Activated naive CD4-positive, alpha-beta T cell treated with anti-CD3 and anti-CD28 coated beads for 36 hours (primary cell): ENCODE data around the gene SPTBN4. TPM values are rescaled to one million over a fixed set of nuclear protein-coding genes. Genes with fewer than 3 reads are reported as not detected.

Experiments used
- CTCF ChIA-PET: fragments of 350-600 bp; sonication (Branson Sonifier 250); formaldehyde crosslinking; loops from one replicate; lab custom pipeline; 2021; ENCODE audit warnings: antibody characterized with exemption; lab: Charles Lee
- DNase-seq: peaks from one replicate; pipeline ENCODE4 v3.0.0-alpha.2; 2020
- H3K27ac Mint-ChIP-seq: one replicate; pipeline ENCODE4 v1.8.0; 2021; ENCODE audit warnings: mild to moderate bottlenecking, mixed read lengths
- H3K27me3 Mint-ChIP-seq: one replicate; pipeline ENCODE4 v1.8.0; 2021; ENCODE audit warnings: low read depth, mixed read lengths
- H3K36me3 Mint-ChIP-seq: one replicate; pipeline ENCODE4 v1.8.0; 2021; ENCODE audit warnings: low read depth, mixed read lengths
- H3K4me1 Mint-ChIP-seq: one replicate; pipeline ENCODE4 v1.8.0; 2021; ENCODE audit warnings: low read depth, mixed read lengths
- H3K4me3 Mint-ChIP-seq: one replicate; pipeline ENCODE4 v1.8.0; 2021; ENCODE audit warnings: mild to moderate bottlenecking, moderate library complexity, mixed read lengths
- H3K9me3 Mint-ChIP-seq: one replicate; pipeline ENCODE4 v1.8.0; 2021; ENCODE audit warnings: mixed read lengths
- intact Hi-C: fragments of 100-400 bp; cut with micrococcal nuclease; formaldehyde crosslinking; loops from one replicate; pipeline ENCODE4 v1.15.1; 2023
- total RNA-seq, 2 experiments: library from RNA; stranded (reverse); gene quantifications; one replicate each; pipeline ENCODE4 v1.2.3, GENCODE V29; 2021

Gene SPTBN4
- total RNA-seq, 2 experiments from 2014 or later: 0.91 to 1.1 TPM

DNA sequence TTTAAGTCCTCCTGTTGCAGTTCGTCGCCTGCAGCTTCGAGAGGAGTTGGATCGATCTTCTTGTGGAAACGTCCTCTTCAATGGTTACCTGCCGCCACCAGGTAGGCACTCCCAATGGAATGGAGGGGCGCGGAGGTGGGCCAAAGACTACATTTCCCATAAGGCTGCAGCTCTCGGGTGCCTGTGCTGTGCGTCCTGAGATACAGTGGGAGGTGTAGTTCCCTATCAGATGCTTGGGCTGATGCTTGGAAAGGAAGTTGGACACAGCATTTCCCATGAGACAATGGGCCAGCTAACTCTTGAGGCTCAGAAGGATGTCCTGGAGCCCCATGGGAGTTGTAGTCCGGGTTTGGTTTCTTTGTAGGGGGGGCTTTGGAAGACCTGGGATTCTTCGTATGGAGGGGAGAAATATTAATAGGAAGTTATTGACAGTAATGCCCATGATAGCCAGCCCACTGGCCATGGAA is 111.7 kb downstream of the SPTBN4 start:
- intact Hi-C loops: no loop called here
- Mint-ChIP-seq H3K4me3 (peak overlapping the region; percentile 87), H3K27me3 (no peaks in the 10 kb centered on the region), H3K36me3 (peaks cover 20% of the 10 kb centered on the region), H3K9me3 (no peaks in the 10 kb centered on the region), H3K4me1 (peaks cover 16% of the 10 kb centered on the region), H3K27ac (no peak overlapping the region)
- CTCF ChIA-PET: interaction anchor here (1.2 kb wide), 2 partner anchors 20 to 25 kb away, joined by 3 to 6 read pairs; no protein-coding TSS in a partner anchor
- peak; percentile 23 for DNase-seq

GRCh38 chr19:40580619-40581018 is 113.8 kb downstream of the SPTBN4 start:
- intact Hi-C loops: no loop called here
- Mint-ChIP-seq H3K36me3 (peaks cover 23% of the 10 kb centered on the region), H3K27ac (no peak overlapping the region), H3K4me1 (peaks cover 16% of the 10 kb centered on the region), H3K9me3 (no peaks in the 10 kb centered on the region), H3K27me3 (no peaks in the 10 kb centered on the region), H3K4me3 (no peak overlapping the region)
- no peak for DNase-seq
- CTCF ChIA-PET: interaction anchor here (0.9 kb wide), 1 partner anchor 116 kb away, joined by 3 read pairs; no protein-coding TSS in a partner anchor

DNA sequence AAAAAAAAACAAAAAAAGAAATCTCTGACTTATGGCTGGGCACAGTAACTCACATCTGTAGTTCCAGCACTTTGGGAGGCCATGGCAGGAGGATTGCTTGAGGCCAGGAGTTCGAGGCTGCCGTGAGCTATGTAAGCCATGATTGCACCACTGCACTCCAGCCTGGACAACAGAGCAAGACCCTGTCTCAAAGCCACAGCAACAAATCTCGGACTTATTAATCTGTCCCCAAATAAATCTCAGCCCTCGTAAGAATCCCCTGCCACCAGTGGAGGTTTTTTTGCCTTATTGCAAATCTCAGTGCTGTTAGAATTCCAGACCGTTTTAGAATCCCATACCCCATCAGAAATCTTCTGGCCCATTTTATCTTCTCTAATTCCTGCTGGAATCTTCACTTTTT is 114.7 kb downstream of the SPTBN4 start:
- H3K27ac Mint-ChIP-seq: no peak overlapping the region
- no peaks in the 10 kb centered on the region for H3K9me3 Mint-ChIP-seq
- H3K36me3 Mint-ChIP-seq: peaks cover 29% of the 10 kb centered on the region
- H3K4me1 Mint-ChIP-seq: peaks cover 21% of the 10 kb centered on the region
- DNase-seq: no peak
- intact Hi-C loops: no loop called here
- no peaks in the 10 kb centered on the region for H3K27me3 Mint-ChIP-seq
- CTCF ChIA-PET: interaction anchor here (0.9 kb wide), 1 partner anchor 117 kb away, joined by 3 read pairs; no protein-coding TSS in a partner anchor
- H3K4me3 Mint-ChIP-seq: no peak overlapping the region

GRCh38 chr19:40582467-40582866 is 115.7 kb downstream of the SPTBN4 start:
- intact Hi-C loops: no loop called here
- Mint-ChIP-seq H3K9me3 (no peaks in the 10 kb centered on the region), H3K27ac (no peak overlapping the region), H3K4me1 (peaks cover 18% of the 10 kb centered on the region), H3K4me3 (no peak overlapping the region), H3K27me3 (no peaks in the 10 kb centered on the region), H3K36me3 (peaks cover 31% of the 10 kb centered on the region)
- no peak for DNase-seq
- CTCF ChIA-PET: no interaction called here

DNA sequence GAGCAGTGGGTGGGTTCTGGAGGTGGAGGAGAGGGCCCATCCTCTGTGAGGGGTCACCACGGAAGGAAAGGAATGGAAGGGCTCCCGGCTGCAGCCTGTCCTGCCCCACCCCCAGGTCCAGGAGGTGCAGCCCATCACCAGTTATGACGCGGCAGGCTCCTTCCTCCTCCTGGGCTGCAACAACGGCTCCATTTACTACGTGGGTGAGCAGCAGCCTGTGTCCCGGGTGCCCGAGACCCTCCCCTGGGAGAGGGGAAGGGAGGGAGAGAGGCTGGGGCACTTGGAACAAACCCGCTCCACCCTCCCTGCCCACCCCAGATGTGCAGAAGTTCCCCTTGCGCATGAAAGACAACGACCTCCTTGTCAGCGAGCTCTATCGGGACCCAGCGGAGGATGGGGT is 116.5 kb downstream of the SPTBN4 start:
- Mint-ChIP-seq H3K27ac (no peak overlapping the region), H3K4me3 (no peak overlapping the region), H3K36me3 (peaks cover 30% of the 10 kb centered on the region), H3K4me1 (peaks cover 10% of the 10 kb centered on the region), H3K27me3 (no peaks in the 10 kb centered on the region), H3K9me3 (no peaks in the 10 kb centered on the region)
- DNase-seq: no peak
- intact Hi-C loops: no loop called here
- CTCF ChIA-PET: interaction anchor here (1.3 kb wide), 1 partner anchor 19 kb away, joined by 3 read pairs; no protein-coding TSS in a partner anchor

DNA sequence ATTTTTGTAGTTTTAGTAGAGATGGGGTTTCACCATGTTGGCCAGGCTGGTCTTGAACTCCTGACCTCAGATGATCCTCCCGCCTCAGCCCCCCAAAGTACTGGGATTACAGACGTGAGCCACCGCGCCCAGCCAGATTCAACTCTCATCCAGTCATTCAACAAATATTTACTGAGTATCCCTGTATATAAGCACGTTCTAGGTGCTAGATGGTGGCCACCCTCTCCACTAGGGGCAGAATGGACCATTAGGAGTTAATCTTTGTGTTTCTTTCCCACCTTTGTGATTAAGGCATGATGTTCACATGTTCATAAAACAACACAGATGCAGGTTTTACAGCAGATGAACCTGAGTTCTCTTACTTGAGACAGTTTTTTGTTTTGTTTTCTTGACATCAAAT is 117.2 kb downstream of the SPTBN4 start:
- no peak for DNase-seq
- Mint-ChIP-seq H3K27ac (no peak overlapping the region), H3K9me3 (no peaks in the 10 kb centered on the region), H3K4me1 (peaks cover 6% of the 10 kb centered on the region), H3K27me3 (no peaks in the 10 kb centered on the region), H3K36me3 (peaks cover 27% of the 10 kb centered on the region), H3K4me3 (no peak overlapping the region)
- CTCF ChIA-PET: interaction anchor here (1.3 kb wide), 1 partner anchor 19 kb away, joined by 3 read pairs; no protein-coding TSS in a partner anchor
- intact Hi-C loops: no loop called here

DNA sequence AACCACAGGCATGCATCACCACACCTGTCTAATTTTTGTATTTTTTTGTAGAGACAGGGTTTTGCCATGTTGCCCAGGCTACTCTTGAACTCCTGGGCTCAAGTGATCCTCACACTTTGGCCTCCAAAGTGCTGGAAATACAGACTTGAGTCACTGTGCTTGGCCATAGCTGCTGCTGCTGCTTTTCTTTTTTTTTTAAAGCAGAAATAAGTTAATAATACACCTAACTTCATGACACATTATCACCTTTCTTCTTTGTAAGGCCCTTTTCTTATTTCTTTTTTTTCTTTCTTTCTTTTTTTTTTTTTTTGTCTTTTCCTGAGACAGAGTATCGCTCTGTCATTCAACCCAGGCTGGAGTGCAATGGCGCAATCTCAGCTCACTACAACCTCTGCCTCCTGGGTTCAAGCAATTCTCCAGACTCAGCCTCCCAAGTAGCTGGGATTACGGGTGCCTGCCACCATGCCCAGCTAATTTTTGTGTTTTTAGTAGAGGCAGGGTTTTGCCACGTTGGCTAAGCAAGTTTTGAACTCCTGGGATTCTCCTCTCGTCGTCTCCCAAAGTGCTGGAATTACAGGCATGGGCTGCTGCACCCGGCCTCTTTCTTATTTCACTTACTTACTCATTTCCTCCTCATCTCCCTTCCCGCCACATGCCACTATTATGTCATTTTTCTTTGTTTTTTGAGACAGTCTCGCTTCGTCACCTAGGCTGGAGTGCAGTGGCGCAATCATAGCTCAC is 118.6 kb downstream of the SPTBN4 start:
- Mint-ChIP-seq H3K4me1 (peaks cover 6% of the 10 kb centered on the region), H3K27ac (no peak overlapping the region), H3K4me3 (no peak overlapping the region), H3K9me3 (no peaks in the 10 kb centered on the region), H3K36me3 (peaks cover 27% of the 10 kb centered on the region), H3K27me3 (no peaks in the 10 kb centered on the region)
- CTCF ChIA-PET: interaction anchor here (0.6 to 0.9 kb wide), 2 partner anchors 49 to 88 kb away, joined by 3 read pairs; no protein-coding TSS in a partner anchor
- DNase-seq: no peak
- intact Hi-C loops: no loop called here

DNA sequence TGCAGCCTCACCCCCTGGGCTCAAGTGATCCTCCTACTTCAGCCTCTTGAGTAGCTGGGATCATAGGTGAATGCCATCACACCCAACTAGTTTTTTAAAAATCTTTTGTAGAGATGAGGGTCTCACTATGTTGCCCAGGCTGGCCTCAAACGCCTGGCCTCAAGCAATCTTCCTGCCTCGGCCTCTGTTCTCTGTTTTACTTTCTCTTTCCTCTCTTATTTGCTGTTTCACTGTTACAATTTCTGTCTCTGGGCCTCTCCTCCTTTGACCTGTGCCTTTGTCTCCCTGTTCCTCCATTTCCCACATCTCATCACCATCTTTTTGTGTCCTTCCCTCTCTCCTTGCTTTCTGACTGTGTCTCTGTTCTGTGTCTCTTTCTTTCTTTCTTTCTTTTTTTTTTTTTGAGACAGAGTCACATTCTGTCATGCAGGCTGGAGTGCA is 119.2 kb downstream of the SPTBN4 start:
- no peak for DNase-seq
- H3K27ac Mint-ChIP-seq: no peak overlapping the region
- peaks cover 6% of the 10 kb centered on the region for H3K4me1 Mint-ChIP-seq
- intact Hi-C loops: no loop called here
- no peaks in the 10 kb centered on the region for H3K9me3 Mint-ChIP-seq
- no peak overlapping the region for H3K4me3 Mint-ChIP-seq
- H3K27me3 Mint-ChIP-seq: no peaks in the 10 kb centered on the region
- CTCF ChIA-PET: interaction anchor here (0.8 to 0.9 kb wide), 2 partner anchors 17 to 49 kb away, joined by 3 read pairs; no protein-coding TSS in a partner anchor
- peaks cover 22% of the 10 kb centered on the region for H3K36me3 Mint-ChIP-seq

DNA sequence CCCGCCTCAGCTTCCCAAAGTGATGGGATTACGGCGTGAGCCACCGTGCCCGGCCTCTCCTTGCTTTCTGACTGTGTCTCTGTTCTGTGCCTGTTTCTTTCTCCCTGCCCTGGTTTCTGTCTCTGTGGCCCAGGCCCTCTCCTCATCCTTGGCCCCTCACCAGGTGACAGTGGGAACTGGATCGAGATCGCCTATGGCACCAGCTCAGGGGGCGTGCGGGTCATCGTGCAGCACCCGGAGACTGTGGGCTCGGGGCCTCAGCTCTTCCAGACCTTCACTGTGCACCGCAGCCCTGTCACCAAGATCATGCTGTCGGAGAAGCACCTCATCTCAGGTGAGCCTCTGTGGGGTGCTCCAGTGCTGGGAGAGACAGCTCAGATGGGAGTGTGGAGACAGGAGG is 119.8 kb downstream of the SPTBN4 start:
- intact Hi-C loops: no loop called here
- H3K4me1 Mint-ChIP-seq: peaks cover 6% of the 10 kb centered on the region
- H3K4me3 Mint-ChIP-seq: no peak overlapping the region
- CTCF ChIA-PET: interaction anchor here (0.8 kb wide), 1 partner anchor 17 kb away, joined by 3 read pairs; no protein-coding TSS in a partner anchor
- H3K9me3 Mint-ChIP-seq: no peaks in the 10 kb centered on the region
- no peaks in the 10 kb centered on the region for H3K27me3 Mint-ChIP-seq
- no peak overlapping the region for H3K27ac Mint-ChIP-seq
- peaks cover 22% of the 10 kb centered on the region for H3K36me3 Mint-ChIP-seq
- DNase-seq: no peak

DNA sequence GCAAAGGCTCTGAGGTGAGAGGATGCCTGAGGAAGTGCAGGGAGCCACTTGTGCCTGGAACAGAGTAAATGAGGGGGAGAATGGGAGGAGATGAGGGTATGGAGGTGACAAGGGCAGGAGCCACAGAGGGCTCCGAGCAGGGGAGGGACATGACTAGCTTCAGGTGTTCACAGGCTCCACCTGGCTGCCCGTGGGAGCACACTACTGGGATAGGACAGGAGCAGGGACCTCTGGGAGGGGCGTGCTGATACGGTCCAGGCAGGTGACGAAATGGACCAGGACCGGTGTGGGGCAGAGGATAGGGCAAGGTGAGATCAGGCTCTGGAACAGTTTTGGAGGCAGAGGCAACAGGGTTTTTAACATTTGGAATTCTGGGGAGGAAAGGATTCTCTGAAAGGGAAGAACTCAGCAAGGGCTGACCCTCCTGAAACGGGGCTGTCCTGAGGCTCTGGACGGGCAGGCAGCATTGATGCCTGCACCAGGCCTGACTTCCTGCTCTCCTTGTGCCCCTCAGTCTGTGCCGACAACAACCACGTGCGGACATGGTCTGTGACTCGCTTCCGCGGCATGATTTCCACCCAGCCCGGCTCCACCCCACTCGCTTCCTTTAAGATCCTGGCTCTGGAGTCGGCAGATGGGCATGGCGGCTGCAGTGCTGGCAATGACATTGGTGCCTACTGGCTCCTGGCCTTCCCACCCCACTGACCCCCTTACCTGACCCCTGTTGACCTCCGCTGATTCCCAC is 121.5 kb downstream of the SPTBN4 start:
- no peak overlapping the region for H3K27ac Mint-ChIP-seq
- no peak for DNase-seq
- CTCF ChIA-PET: no interaction called here
- intact Hi-C loops: no loop called here
- peaks cover 6% of the 10 kb centered on the region for H3K4me1 Mint-ChIP-seq
- peaks cover 18% of the 10 kb centered on the region for H3K36me3 Mint-ChIP-seq
- no peaks in the 10 kb centered on the region for H3K27me3 Mint-ChIP-seq
- H3K9me3 Mint-ChIP-seq: no peaks in the 10 kb centered on the region
- no peak overlapping the region for H3K4me3 Mint-ChIP-seq

DNA sequence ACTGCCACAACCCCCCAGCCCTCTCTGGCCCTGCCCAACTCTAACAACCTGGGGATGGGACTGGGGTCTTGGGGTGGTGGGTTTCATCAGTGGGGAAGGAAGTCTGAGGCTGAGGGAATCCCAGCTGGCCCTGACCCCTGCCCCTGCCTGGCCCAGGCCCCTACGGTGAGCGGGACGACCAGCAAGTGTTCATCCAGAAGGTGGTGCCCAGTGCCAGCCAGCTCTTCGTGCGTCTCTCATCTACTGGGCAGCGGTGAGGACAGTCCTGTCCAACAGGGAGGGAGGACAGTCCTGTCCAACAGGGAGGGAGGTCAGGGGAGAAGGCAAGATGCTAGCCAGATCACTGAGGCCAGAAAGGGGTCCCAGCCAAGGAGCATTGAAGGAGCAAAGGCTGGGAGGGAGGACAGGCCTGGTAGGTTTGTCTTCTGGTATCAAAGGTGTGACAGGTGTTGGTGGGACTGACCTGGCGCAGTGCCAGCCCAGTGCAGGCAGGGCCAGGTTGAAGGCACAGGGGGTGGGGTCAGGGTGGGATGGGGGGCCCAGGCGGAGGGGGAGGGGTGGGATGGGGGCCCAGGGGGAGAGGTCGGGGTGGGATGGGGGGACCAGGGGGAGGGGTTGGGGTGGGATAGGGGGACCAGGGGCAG is 122.2 kb downstream of the SPTBN4 start:
- Mint-ChIP-seq H3K27me3 (no peaks in the 10 kb centered on the region), H3K9me3 (no peaks in the 10 kb centered on the region), H3K27ac (no peak overlapping the region), H3K36me3 (peaks cover 18% of the 10 kb centered on the region), H3K4me3 (no peak overlapping the region), H3K4me1 (peaks cover 6% of the 10 kb centered on the region)
- no peak for DNase-seq
- intact Hi-C loops: no loop called here
- CTCF ChIA-PET: no interaction called here
